GM12892 (cell line): ENCODE results near the gene PIP5KL1. TPM values are rescaled to one million over a fixed set of nuclear protein-coding genes. Genes with fewer than 3 reads are reported as not detected.

Source experiments
- DNase-seq: peaks from one replicate; pipeline ENCODE4 v3.0.0; 2011; ENCODE audit not compliant: insufficient read length
- FAIRE-seq: peaks from 2 replicates; lab custom pipeline; 2011; peaks lifted over from hg19 to GRCh38; lab: Jason Lieb, UNC
- POLR2A ChIP-seq: IDR thresholded peaks from 2 replicates; pipeline ENCODE4 v1.6.1; 2011; ENCODE audit warnings: low read depth, low read length, control low read depth
- POLR2AphosphoS5 ChIP-seq: IDR thresholded peaks from 2 replicates; pipeline ENCODE4 v1.6.1; 2011; ENCODE audit warnings: low read depth, low read length, control low read depth
- TAF1 ChIP-seq: IDR thresholded peaks from 2 replicates; pipeline ENCODE4 v1.6.1; 2011; ENCODE audit warnings: low read depth, mild to moderate bottlenecking, control low read depth, low read length, borderline replicate concordance
- polyA plus RNA-seq: library from polyadenylated mRNA; unstranded; fragments of >200 nt; gene quantifications from one replicate; pipeline ENCODE4 v1.2.1, GENCODE V29; 2012; ENCODE audit warnings: missing spikeins, inconsistent platforms; ENCODE audit not compliant: missing spikeins

PIP5KL1 gene
- 0.36 TPM for polyA plus RNA-seq

- FAIRE-seq (peak; percentile 95), DNase-seq (peak; percentile 98)
- TF ChIP-seq POLR2A: no peak
- TF ChIP-seq TAF1: no peak
- no peak for TF ChIP-seq POLR2AphosphoS5
Observed at GRCh38 chr9:127930231-127931091, at the start of gene PIP5KL1. PIP5KL1 (minus strand) TSS chr9:127930777; CDS start chr9:127930752, 25 bp downstream.

- no peak for DNase-seq
- FAIRE-seq: no peak
- TF ChIP-seq POLR2A (no peak), TAF1 (no peak), POLR2AphosphoS5 (no peak)
Observed at GRCh38 chr9:127980060-127980705, 49.6 kb upstream of the PIP5KL1 start.

- TF ChIP-seq POLR2A (peak; percentile 53; the same call in 1 of the 2 replicates), TAF1 (no peak)
- DNase-seq (no peak), FAIRE-seq (peak; percentile 83)
Observed at GRCh38 chr9:127979333-127980059, 48.9 kb upstream of the PIP5KL1 start.

GRCh38 chr9:127979015-127979332, 48.4 kb upstream of the PIP5KL1 start:
- DNase-seq (no peak), FAIRE-seq (no peak)
- no peak for TF ChIP-seq POLR2AphosphoS5
- no peak for TF ChIP-seq TAF1
- TF ChIP-seq POLR2A: no peak

- FAIRE-seq: no peak
Observed at GRCh38 chr9:127977884-127978647, 47.5 kb upstream of the PIP5KL1 start.

GRCh38 chr9:127977009-127977883, 46.7 kb upstream of the PIP5KL1 start:
- DNase-seq (no peak), FAIRE-seq (no peak)
- no peak for TF ChIP-seq TAF1
- no peak for TF ChIP-seq POLR2AphosphoS5
- no peak for TF ChIP-seq POLR2A

More at GRCh38 chr9:127977884-127978647, 47.5 kb upstream of the PIP5KL1 start:
- no peak for TF ChIP-seq POLR2AphosphoS5
- no peak for TF ChIP-seq TAF1
- TF ChIP-seq POLR2A: no peak
- DNase-seq: no peak

GRCh38 chr9:127976498-127976897, 45.9 kb upstream of the PIP5KL1 start:
- FAIRE-seq (no peak), DNase-seq (no peak)
- no peak for TF ChIP-seq POLR2AphosphoS5
- TF ChIP-seq POLR2A: no peak
- no peak for TF ChIP-seq TAF1

- TF ChIP-seq POLR2A: no peak
- no peak for TF ChIP-seq TAF1
- TF ChIP-seq POLR2AphosphoS5: no peak
- no peak for FAIRE-seq
- no peak for DNase-seq
Observed at GRCh38 chr9:127975376-127976315, 45.1 kb upstream of the PIP5KL1 start.

- FAIRE-seq (no peak), DNase-seq (no peak)
Observed at GRCh38 chr9:127974769-127975261, 44.2 kb upstream of the PIP5KL1 start.

More at GRCh38 chr9:127974769-127975261, 44.2 kb upstream of the PIP5KL1 start:
- TF ChIP-seq POLR2AphosphoS5: no peak
- TF ChIP-seq POLR2A: no peak
- TF ChIP-seq TAF1: no peak
